ENCODE data around the gene PXN.
"Not testable (repeated sequence)": the region's sequence is repeated elsewhere in the genome, so short reads cannot be mapped to it uniquely, and the experiment has no call there.

PXN gene

DNA sequence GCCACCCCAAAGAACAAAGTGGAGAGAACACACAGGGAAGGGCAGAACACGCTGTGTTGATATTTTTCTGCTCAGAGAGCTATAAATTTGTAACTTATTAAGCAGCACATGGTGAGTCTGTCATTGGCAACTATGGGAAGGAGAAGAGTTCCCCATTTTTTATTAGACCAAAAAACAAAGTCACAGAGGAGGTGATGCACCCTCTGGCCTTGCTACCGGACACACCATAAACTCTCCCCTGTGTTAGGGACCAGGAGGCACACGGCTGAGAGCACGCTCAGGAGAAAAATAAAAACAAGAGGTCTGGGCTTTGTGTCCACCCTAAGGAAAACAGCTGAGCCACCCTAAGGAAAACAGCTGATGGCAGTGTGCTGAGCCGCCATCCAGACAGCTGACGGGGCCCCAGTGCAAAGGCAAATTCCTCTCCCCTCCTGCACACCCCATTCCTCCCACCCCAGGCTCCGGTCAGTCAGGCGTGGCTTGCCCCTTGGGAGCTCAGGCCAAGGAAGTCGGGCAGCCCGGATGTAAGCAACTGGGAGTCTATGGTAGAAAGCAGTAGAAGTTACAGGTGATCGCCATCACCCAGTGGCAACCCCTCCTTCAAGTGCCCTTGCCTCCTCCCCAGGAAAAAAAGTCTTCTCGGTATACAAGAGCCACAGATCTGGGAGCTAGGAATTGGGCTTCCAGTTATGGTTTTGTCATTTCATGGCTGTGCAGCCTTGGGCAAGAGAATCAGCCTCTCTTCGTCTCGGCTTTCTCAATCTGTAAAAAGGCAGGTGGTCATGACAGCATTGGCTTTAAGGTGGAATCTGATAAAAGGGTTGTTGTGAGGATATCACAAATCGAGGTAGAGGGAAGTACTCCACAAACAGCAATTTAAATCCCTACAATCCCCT, 2.4 kb downstream of the PXN start:
- DNase-seq (ENCODE audit: low spot score), result no peak

DNA sequence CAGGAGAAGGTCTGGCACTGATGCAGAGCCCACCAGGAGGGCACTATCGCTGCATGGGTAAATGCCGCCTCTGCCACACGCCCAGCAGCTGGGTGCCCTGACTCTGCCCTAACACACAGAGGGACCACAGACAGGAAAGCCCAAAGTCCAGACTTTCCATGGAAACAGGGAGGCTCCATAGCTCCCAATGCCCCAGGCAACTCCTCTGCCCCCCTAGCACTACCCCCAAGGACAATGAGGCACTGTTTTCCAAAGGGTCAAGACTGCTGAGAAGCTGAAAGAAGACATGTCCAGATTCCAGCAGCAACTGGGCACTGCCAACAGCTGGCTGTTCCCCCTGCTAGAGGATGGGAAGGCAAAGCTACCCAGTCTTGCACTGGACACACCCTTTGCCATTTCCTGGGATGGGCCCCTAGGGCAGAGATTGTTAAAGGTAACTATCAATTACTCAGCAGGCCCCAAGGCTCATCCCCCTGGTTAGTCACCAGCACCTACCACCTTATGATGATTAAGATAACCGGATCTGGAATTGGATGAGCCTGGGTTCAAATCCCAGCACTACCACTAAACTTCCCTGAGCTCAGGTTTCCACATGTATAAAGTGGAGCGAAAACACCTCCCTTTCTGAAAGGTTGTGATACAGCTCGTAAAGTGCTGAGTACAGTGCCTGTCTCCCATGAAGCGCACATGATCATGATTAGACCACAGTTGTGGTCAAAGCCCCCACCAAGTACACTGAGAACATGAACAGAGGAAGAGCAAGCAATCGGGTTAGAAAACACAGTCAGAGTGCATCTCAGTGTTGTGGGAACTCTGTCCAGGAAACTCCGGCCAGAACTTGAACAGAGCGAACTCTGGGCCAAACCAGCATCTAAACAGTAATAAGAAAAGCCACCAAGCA, 3.3 kb downstream of the PXN start:
- DNase-seq (ENCODE audit: low spot score), result no peak

DNA sequence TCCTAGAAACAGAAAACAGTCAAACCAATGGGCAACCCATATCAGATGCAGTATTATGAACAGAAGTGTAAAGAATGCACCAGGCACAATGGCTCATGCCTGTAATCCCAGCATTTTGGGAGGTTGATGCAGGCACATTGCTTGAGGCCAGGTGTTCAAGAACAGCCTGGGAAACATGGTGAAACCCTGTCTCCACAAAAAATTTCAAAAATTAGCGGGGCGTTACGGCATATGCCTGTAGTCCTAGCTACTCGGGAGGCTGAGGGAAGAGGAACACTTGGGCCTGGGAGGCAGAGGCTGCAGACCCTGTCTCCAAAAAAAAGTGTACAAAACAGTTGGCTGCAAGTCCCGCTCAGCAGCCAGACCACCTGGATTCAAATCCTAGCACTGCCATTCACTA, 4.9 kb downstream of the PXN start:
- no peak for DNase-seq (ENCODE audit: low spot score)

DNA sequence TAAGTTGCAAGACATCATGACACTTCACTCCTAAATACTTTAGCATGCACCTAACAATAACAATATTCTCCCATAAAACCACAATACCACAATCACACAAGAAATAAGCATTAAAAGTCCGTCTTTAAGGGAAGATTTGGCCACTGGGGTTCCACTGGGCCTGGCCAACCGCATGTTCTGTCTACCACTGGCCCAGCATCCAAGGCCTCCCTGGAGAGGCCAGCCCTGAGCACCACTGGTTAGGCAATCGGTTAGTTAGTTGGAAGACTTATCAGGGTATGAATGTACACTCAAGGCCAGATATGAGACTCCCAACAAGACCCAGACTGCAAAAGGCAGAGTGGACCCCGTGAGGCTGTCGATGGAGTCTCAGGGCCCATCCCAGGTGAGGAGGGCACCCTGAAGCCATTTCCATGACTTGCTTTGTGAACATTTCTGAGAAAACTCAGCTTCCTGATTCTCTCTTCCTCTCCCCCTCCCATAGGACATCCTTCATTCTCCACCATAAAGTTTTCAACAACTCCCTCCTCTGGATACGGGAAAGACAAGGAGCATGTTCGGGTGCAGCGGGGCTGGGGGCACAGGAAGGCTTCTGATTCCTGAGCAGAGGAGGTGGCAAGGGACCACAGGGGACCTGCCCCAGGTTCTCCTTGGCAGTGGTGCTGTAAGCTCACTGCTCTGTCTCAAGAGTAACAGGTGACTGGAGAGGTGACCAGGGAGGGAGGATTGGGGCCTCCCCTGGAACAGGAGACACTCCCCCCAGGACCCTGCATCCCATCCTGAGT, 5.9 kb downstream of the PXN start:
- no peak for DNase-seq (ENCODE audit: low spot score)

DNA sequence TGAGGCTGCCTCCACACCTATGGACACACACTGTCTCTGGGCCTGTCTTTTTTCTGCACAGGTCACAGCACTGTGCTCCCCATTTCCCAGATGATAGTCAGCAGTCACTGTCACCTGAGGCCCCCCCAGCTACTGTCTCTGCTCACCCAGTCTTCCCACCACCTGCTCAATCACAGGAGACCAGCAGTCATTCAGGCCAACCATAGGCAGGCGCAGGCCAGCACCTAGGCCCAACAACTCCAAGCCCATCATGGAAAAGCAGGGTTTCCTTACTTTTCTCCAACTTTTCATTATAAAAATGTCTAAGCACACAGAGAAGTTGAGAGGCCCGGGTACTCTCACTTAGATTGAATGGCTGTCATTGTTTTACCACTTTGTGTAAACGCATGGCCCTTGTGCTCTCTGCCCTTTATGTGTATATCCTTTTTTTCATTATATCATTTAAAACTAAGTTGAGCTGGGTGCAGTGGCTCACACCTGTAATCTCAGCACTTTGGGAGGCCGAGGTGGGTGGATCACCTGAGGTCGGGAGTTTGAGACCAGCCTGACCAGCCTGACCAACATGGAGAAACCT, 7.1 kb downstream of the PXN start:
- DNase-seq (ENCODE audit: low spot score), result no peak

DNA sequence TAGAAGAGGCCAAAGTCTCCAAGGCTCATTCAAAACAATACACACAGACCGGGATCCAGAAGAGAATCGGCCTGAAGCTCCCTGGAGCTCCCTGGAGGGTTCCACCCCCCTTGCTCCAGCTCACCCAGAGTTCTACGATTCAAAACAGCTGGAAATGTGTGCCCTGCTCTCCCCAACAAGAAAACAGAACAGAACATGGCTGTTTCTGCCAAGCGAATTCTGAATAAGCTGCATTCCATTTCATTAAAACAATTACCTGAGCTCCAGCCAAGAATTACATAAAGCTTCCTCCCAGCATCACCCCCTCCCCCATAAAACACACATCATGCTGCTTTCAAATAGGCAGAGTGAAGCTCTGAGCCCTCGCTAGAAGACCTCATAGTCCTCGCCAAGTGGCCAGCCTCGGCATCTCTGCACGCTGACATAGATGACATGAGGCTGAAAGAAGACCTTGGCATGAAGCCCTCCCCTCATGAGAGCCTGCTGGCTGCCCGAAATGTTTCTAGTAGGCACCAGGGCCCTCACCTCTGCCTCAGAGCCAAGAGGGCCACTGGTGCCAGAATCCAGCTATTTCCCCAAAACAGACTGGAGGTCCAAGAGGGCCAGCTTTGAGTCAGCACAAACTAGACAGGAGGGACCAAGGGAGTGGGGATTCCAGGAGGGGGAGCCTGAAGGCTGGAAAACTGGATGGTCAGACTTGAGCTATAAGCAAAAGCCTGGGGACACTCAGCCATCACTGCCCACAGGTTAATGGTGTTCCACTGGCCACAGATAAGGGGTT, 8.3 kb downstream of the PXN start:
- no peak for DNase-seq (ENCODE audit: low spot score)

DNA sequence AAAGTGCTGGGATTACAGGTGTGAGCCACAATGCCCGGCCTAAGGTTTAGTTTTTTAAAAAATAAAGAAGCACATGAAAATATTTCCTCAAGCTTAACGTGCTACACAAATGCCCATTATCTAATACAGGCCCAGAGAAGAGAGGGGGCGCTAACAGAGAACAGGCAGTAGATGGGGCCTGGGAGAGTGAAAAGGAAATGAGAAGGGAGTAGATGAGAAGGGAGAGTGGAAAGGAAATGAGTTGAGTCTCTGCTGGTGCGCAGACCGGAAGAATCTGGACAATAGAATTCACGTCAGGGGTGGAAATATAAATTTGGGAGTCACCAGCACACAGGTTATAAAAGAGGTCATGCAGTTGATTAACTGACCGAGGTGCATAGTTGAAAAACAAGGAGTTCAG, 10.7 kb downstream of the PXN start:
- DNase-seq (ENCODE audit: low spot score), result no peak

DNA sequence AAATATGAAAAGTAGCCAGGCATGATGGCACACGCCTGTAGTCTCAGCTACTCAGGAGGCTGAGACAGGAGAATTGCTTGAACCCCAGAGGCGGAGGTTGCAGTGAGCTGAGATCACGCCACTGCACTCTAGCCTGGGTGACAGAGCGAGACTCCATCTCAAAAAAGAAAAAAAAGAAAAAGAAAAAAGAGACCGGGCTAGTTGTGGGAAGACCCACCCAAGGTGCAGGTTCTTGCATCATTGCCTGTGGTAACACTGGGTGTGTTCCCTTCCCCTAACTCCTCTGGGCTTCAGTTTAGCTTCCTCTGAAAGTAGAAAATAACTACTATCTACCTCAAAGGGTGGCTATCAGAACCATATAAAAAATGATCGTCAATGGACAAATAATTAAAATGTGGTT, 12.2 kb downstream of the PXN start:
- not testable (repeated sequence) for DNase-seq (ENCODE audit: low spot score)

DNA sequence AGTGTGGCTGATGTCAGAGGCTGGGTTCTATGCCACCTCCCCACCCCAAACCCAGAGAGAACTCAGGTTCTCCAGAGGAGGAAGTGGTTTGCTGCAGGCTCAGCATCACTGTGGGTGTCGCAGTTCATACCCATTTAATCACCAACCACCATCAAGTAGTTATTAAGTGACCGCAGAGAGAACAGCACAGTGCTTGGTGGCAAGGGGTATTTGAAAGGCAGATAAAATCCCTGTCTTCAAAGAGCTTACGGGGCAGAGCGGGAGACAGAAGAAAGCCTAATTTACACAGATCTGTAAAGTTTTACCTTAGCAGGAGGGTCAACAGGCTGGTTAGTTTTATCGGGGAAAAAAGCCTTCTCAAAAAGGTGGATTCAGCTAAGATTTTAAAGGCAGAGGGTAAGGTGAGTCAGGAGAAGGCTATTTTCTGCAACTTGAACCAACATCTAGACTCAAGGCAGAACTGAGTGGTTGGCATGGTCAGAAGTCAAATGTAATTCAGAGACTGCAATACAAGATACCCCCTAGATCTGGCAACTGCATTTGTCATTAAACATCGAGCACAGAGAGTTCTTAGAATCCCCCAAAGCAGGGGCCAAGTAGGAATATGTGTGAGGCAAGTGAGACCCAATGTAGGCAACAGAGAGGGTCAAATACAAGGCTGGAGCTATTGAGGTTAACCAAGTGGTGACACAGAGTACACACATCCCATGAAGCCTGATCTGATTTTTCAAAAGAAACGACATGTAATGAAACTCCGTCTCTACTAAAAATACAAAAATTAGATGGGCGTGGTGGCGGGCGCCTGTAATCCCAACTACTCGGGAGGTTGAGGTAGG, 13.2 kb downstream of the PXN start:
- DNase-seq (ENCODE audit: low spot score), result no peak

DNA sequence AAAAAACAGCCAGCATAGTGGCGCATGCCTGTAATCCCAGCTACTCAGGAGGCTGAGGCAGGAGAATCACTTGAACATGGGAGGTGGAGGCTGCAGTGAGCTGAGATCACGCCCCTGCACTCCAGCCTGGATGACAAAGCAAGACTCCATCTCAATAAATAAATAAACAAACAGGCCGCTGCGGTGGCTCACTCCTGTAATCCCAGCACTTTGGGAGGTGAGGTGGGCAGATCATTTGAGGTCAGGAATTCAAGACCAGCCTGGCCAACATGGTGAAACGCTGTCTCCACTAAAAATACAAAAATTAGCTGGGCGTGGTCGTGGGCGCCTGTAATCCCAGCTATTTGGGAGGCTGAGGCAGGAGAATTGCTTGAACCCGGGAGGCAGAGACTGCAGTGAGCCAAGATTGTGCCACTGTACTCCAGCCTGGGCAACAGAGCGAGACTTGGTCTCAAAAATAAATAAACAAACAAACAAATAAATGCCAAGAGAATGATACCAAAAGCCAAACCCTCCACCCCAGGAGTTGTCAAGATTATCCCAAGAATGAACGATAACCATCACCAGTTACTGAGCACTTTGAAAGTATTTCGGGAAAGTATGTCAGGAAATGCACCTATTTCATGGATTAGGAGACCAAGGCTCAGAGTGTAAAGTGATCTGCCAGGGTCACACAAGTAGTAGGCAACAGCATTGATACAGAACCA, 14.0 kb downstream of the PXN start:
- not testable (repeated sequence) for DNase-seq (ENCODE audit: low spot score)

DNA sequence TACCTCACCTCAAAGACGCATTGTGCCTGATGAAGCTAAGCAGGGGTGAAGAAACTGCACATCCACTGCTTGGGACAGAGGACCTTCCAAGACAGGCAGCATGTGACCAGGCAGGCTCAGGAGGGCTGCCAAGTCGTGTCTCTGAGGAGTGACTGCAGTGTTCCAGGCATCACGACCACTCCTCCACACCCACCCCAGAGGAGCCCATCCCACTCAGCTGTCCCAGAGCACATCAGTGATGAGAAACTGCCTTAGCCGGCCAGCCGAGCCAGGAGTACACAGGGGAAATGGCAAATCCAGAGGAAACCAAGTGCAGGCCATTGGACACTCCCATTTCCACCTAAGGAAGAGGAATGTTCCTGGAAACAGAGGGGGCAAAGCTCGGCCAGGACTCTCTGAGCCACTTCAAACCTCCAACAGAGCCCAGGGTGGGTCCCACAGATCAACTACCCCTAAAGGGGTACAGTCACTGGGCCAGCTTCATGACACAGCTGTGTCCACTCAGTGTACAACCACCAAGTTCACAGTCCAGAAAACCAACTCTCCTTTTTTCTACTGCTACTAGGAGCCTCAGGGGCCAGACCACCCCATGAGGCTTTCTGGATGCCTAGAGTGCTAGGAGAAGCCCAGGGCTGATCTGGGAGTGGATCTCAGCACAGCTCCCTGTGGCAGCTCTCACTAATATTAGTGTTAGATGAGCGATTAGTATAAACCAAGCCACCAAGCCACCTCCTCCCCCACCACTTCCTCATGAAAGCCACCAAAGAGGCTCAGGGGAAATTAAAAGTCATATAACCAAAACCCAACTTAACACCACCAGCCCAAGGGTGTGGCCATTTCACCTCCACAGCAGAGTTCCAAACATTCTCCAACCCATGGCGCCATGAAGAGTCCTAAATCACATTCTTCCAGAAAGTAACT, 15.4 kb downstream of the PXN start:
- no peak for DNase-seq (ENCODE audit: low spot score)

DNA sequence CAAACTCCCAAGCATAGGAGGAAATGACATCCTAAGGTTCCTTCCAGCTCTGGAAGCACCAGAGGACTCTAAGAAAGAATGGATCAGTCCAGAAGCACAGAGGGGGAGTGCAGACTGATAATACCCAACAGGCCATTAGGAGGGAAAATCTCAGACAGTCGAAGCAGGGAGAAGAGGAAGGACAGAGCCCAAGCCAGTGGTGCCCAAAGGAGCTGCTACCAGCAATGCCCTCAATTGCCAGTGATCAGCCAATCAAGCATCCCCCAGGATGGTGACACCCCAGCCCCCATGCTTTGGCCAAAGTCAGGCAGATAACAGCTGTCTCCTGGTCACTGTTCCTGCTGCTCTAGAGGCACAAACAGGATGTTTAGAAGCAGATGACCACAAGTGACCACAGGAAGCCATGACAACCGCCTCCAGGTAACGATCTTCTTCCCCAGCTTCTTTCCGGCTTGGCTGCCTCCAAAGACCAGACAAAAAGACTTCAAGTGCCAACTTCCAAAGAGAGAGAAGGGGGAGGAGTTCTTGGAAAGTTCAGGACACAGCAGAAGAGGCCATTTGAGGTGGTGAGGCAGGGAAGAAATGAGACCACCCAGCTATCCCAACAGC, 16.2 kb downstream of the PXN start:
- DNase-seq (ENCODE audit: low spot score), result no peak

DNA sequence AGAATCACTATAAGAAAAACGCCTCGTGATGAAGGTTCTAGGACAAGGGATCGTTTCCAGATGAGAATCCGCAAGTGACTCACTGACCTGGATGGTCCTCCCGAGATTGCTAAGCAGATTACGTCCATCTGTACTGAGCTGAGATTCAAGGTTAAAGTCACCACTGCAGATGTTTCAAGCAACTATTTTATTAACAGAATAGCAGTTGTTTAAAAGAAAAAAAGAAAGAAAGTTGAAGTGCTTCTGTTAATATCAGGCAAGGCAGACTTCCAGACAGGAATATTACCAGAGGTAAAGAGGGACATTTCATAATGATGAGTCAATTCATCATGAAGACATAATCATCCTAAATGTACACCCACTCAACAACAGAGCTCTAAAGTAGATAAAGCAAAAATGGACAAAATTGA, 17.9 kb downstream of the PXN start:
- no peak for DNase-seq (ENCODE audit: low spot score)

DNA sequence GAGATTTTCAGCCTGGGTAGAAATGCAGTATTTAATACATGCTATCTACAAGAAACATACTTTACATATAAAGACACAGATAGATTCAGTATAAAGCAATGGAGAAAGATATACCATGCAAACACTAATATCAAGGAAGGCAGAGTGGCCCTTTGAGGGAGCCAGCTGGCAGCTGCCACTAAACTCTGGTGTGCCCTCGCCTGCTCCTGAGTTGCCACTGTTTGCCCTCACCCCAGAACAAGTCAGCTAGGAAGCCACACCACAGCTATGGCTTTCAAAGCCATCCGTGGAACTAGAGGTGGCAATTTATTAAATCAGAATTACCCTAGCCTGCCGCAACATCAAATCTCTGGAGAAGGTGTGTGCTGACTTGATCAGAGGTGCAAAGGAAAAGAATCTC, 18.3 kb downstream of the PXN start:
- DNase-seq (ENCODE audit: low spot score), result no peak

DNA sequence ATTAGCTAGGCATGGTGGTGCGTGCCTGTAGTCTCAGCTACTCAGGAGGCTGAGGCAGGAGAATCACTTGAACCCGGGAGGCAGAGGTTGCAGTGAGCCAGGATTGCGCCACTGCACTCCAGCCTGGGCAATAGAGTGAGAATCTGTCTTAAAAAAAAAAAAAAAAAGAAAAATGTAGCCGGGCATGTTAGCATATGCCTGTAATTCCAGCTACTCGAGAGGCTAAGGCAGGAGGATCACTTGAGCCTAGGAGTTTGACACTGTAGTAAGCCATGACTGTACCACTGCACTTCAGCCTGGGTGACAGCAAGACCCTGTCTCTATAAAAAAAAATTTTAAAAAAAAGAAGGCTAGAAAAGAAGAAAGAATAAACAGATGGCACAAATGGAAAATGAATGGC, 18.8 kb downstream of the PXN start:
- not testable (repeated sequence) for DNase-seq (ENCODE audit: low spot score)

DNA sequence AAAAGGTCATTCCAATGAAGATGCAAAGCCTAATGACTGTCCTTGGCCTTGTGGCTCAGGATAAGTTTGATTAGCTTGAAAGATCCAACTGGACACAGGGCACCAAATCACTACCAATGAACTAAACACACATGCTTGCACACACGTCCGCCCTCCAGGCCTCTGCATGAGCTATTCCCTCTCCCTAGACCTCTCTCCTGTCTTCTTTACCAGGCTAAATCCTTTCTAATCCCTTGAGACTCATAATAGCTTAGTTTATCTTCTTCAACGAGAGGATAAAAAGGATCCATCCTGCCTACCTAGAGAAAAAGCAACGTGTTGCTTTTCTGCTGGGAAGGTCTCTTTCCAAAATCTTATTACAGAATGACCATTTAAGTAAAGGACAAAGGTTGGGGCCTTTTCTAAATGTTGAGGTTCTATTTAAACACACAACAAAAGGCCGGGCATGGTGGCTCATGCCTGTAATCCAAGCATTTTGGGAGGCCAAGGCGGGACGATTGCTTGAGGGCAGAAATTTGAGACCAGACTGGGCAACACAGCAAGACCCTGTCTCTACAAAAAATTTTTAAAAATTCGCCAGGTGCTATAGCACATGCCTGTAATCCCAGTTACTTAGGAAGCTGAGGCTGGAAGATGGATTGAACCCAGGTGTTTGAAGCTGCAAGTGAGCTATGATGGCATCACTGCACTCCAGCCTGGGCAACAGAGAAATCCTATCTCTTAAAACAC, 22.4 kb downstream of the PXN start:
- no peak for DNase-seq (ENCODE audit: low spot score)

DNA sequence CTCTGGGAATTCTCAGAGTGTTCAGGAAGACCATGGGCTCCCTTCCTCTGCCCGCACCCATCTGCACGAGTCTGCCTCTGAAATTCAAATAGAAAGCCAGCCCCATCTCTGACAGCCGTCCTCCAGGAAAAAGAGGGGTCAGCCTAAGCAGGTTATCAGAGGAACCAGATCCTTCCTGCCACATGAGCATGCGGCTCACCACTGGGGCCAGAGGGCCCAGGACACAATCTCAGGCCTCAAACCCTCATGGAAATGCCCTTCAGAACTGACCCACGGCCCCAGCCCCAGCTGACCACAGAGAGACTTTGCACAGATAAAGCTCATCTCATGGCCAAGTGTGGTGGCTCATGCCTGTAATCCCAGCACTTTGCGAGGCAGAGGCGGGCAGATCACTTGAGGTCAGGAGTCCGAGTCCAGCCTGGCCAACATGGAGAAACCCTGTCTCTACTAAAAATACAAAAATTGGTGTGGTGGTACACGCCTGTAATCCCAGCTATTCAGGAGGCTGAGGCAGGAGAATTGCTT, 23.2 kb downstream of the PXN start:
- no peak for DNase-seq (ENCODE audit: low spot score)

All from HuH-7 (cell line).